ENCODE data around the gene ZFP36L2. TPM values are rescaled to one million over a fixed set of nuclear protein-coding genes. Genes with fewer than 3 reads are reported as not detected.
A peak's percentile ranks its signal among the peaks of the same experiment; 100 is the strongest.

Gene ZFP36L2
- total RNA-seq, 1 experiment from 2014 or later, result 105 TPM

DNA sequence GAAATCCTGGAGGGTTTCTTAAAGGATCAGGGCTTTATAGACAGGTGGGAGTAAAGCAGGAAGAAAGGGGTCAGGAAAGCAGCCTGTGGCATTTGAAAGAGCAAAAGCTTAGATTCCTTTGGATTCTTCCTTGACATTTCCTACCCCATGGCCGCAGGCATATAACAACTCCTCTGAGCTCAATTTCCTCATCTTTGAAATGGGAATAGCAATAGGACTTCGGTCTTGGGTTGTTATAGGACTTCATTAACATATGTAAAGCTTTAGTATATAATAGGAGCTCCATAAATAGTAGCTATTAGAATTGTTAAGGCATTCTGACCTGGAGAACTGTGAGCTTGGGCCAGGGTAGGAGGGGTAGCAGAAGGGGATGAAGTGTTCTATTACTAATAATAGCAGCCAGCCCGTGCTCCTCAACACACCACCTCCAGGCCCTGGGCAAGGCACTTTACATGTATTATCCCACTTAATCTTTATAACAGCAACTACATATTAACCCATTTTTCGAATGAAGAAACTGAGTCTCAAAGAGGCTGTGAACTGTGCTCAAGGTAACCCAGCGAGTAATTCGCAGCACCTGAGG lies 10.6 kb downstream of the ZFP36L2 start:
- Histone ChIP-seq H3K27me3 (ENCODE audit: insufficient read depth, low read length) (no peaks in the 10 kb centered on the region), H3K4me2 (ENCODE audit: insufficient read depth, insufficient read length, low read length) (no peak overlapping the region), H4K5ac (ENCODE audit: insufficient read length, low read depth, low read length) (no peak overlapping the region), H4K8ac (replicated peaks; ENCODE audit: insufficient read length, low read depth, low read length) (no peak overlapping the region), H2AFZ (ENCODE audit: low read length) (no peak overlapping the region), H2AK5ac (ENCODE audit: insufficient read length, low read length) (no peak overlapping the region), H2BK5ac (ENCODE audit: insufficient read length, low read length) (no peak overlapping the region), H3K79me1 (ENCODE audit: insufficient read depth, low read depth, low read length, poor library complexity, severe bottlenecking) (no peaks in the 10 kb centered on the region), H3K18ac (ENCODE audit: insufficient read length, low read depth, low read length) (no peak overlapping the region), H3K27ac (ENCODE audit: insufficient read length, low read depth, low read length) (peak overlapping the region; percentile 11), H3K4me1 (ENCODE audit: insufficient read depth, low read length) (peaks cover 14% of the 10 kb centered on the region; the same call in 1 of the 2 replicates), H2BK15ac (ENCODE audit: low read depth, low read length) (no peak overlapping the region), H2BK20ac (ENCODE audit: low read depth, low read length, poor library complexity, severe bottlenecking) (no peak overlapping the region), H4K20me1 (ENCODE audit: control insufficient read depth, insufficient read depth, insufficient read length) (peaks cover 3% of the 10 kb centered on the region), H3K56ac (ENCODE audit: insufficient read length, low read depth, low read length) (no peak overlapping the region), H2BK12ac (ENCODE audit: insufficient read length, low read depth, low read length) (no peak overlapping the region), H2BK120ac (ENCODE audit: low read depth, low read length, poor library complexity, severe bottlenecking) (no peak overlapping the region), H4K91ac (ENCODE audit: insufficient read length, low read depth, low read length) (no peak overlapping the region), H3K9ac (ENCODE audit: extremely low read depth, insufficient read length, low read length) (no peak overlapping the region), H3K23me2 (ENCODE audit: insufficient read length, low read depth, low read length, poor library complexity, severe bottlenecking) (peaks cover 11% of the 10 kb centered on the region), H3K4ac (ENCODE audit: low read depth, low read length) (no peak overlapping the region), H3K23ac (ENCODE audit: insufficient read length, low read depth, low read length) (no peak overlapping the region), H3K9me3 (ENCODE audit: control insufficient read depth, low read depth, low read length) (no peaks in the 10 kb centered on the region), H3K79me2 (ENCODE audit: insufficient read depth, low read length) (no peaks in the 10 kb centered on the region), H3T11ph (ENCODE audit: low read length) (no peak overlapping the region), H3K14ac (ENCODE audit: insufficient read depth, low read length) (no peak overlapping the region)
- Mint-ChIP-seq H3K27me3 (ENCODE audit: low read depth) (peaks cover 2% of the 10 kb centered on the region), H3K4me1 (peaks cover 51 to 63% of the 10 kb centered on the region in 2 experiments), H3K4me3 (no peak overlapping the region), H3K9me3 (peaks cover 0 to 2% of the 10 kb centered on the region in 2 experiments; a peak in 1 of 5 replicates), H3K27ac (peak overlapping the region; percentile 9 to 94 (median 86); a peak in 5 of 7 replicates), H3K36me3 (ENCODE audit: insufficient read depth in 1 of 3, low read depth in 3 of 3) (no peaks in the 10 kb centered on the region)
- WGBS (ENCODE audit: extremely low coverage, insufficient read length, low lambda C conversion rate), result no CpG with 5 or more reads among the region's 6 CpGs
- DNase-seq, result no peak
- TF ChIP-seq, protein P1, sequence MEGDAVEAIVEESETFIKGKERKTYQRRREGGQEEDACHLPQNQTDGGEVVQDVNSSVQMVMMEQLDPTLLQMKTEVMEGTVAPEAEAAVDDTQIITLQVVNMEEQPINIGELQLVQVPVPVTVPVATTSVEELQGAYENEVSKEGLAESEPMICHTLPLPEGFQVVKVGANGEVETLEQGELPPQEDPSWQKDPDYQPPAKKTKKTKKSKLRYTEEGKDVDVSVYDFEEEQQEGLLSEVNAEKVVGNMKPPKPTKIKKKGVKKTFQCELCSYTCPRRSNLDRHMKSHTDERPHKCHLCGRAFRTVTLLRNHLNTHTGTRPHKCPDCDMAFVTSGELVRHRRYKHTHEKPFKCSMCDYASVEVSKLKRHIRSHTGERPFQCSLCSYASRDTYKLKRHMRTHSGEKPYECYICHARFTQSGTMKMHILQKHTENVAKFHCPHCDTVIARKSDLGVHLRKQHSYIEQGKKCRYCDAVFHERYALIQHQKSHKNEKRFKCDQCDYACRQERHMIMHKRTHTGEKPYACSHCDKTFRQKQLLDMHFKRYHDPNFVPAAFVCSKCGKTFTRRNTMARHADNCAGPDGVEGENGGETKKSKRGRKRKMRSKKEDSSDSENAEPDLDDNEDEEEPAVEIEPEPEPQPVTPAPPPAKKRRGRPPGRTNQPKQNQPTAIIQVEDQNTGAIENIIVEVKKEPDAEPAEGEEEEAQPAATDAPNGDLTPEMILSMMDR (conservative IDR thresholded peaks at IDR 0.05), result no peak
